Loucy (cell line): ENCODE measurements around the gene ANAPC16.

Experiments used
- H2AFZ ChIP-seq: fragments of 200-600 bp; sonication (generic); 2 replicates; pipeline ENCODE4 v1.6.0; 2016; ENCODE audit warnings: antibody characterized with exemption, mild to moderate bottlenecking, low read length, moderate library complexity
- H3F3A ChIP-seq: fragments of 200-600 bp; 2 replicates; pipeline ENCODE4 v1.6.0; 2016; ENCODE audit warnings: antibody characterized with exemption, low read depth, mild to moderate bottlenecking
- H3K27me3 ChIP-seq: fragments of 200-600 bp; sonication (generic); 2 replicates; pipeline ENCODE4 v1.6.1; 2014; ENCODE audit warnings: low read length, mild to moderate bottlenecking; ENCODE audit not compliant: insufficient read depth, poor library complexity, severe bottlenecking
- H3K36me3 ChIP-seq: fragments of 200-600 bp; sonication (generic); 2 replicates; pipeline ENCODE4 v1.6.1; 2016; ENCODE audit warnings: low read length; ENCODE audit not compliant: insufficient read depth
- H3K4me1 ChIP-seq: fragments of 200-600 bp; sonication (generic); 2 replicates; pipeline ENCODE4 v1.5.1; 2014; ENCODE audit warnings: low read length, mild to moderate bottlenecking; ENCODE audit not compliant: insufficient read depth, poor library complexity, severe bottlenecking
- H3K4me2 ChIP-seq: fragments of 200-600 bp; sonication (generic); 2 replicates; pipeline ENCODE4 v1.6.0; 2014; ENCODE audit warnings: antibody characterized with exemption, low read length, low read depth, mild to moderate bottlenecking; ENCODE audit not compliant: poor library complexity, severe bottlenecking
- H3K4me3 ChIP-seq: fragments of 200-600 bp; sonication (generic); 2 replicates; pipeline ENCODE4 v1.5.1; 2014; ENCODE audit warnings: low read length, mild to moderate bottlenecking, mixed read lengths; ENCODE audit not compliant: poor library complexity, severe bottlenecking
- H3K79me2 ChIP-seq: fragments of 200-600 bp; sonication (generic); 2 replicates; pipeline ENCODE4 v1.6.1; 2014; ENCODE audit warnings: low read length; ENCODE audit not compliant: insufficient read depth
- H3K9ac ChIP-seq: fragments of 200-600 bp; sonication (generic); 2 replicates; pipeline ENCODE4 v1.6.0; 2014; ENCODE audit warnings: mild to moderate bottlenecking, low read depth, low read length, moderate library complexity; ENCODE audit not compliant: poor library complexity, severe bottlenecking
- H3K9me2 ChIP-seq: fragments of 200-600 bp; sonication (generic); replicated peaks from 2 replicates; pipeline ENCODE4 v1.6.1; 2016; ENCODE audit warnings: low read depth, low read length, mixed read lengths
- H3K9me3 ChIP-seq: fragments of 200-600 bp; sonication (generic); 2 replicates; pipeline ENCODE4 v1.6.1; 2014; ENCODE audit warnings: mild to moderate bottlenecking, antibody characterized with exemption, low read length, low read depth; ENCODE audit not compliant: insufficient read depth
- H4K20me1 ChIP-seq: fragments of 200-600 bp; sonication (generic); 2 replicates; pipeline ENCODE4 v1.6.0; 2014; ENCODE audit warnings: antibody characterized with exemption, low read length, mild to moderate bottlenecking; ENCODE audit not compliant: insufficient read depth, poor library complexity, severe bottlenecking
- CTCF ChIP-seq: fragments of 200-600 bp; sonication (generic); conservative IDR thresholded peaks from 2 replicates; pipeline ENCODE4 v1.5.1; 2014; ENCODE audit warnings: mild to moderate bottlenecking, antibody characterized with exemption, low read length
- EZH2phosphoT487 ChIP-seq: fragments of 200-600 bp; IDR thresholded peaks from 2 replicates; pipeline ENCODE4 v1.6.1; 2018; ENCODE audit warnings: antibody characterized with exemption, mild to moderate bottlenecking, moderate library complexity, borderline replicate concordance

Gene ANAPC16

GRCh38 chr10:72251635-72252034, 35.8 kb downstream of the ANAPC16 start:
- H3K4me3 ChIP-seq: no peak overlapping the region
- no peak overlapping the region for H2AFZ ChIP-seq
- H3K4me1 ChIP-seq: peaks cover 74% of the 10 kb centered on the region
- H3K4me2 ChIP-seq: no peak overlapping the region
- no peaks in the 10 kb centered on the region for H3K9me3 ChIP-seq
- H3K27me3 ChIP-seq: no peaks in the 10 kb centered on the region
- peaks cover 20% of the 10 kb centered on the region for H3F3A ChIP-seq
- no peaks in the 10 kb centered on the region for H3K9me2 ChIP-seq
- H4K20me1 ChIP-seq: no peaks in the 10 kb centered on the region
- no peak overlapping the region for H3K9ac ChIP-seq
- 0 out of 2 replicates have a peak, but pooled peaks cover 6% of the 10 kb centered on the region for H3K79me2 ChIP-seq
- TF ChIP-seq EZH2phosphoT487: no peak
- TF ChIP-seq CTCF: no peak
- H3K36me3 ChIP-seq: no peaks in the 10 kb centered on the region

GRCh38 chr10:72252972-72253371, 37.2 kb downstream of the ANAPC16 start:
- Histone ChIP-seq H3K9me3 (no peaks in the 10 kb centered on the region), H3K4me2 (no peak overlapping the region), H3K36me3 (no peaks in the 10 kb centered on the region), H3K9me2 (no peaks in the 10 kb centered on the region), H3K27me3 (no peaks in the 10 kb centered on the region), H3K79me2 (0 out of 2 replicates have a peak, but pooled peaks cover 6% of the 10 kb centered on the region), H3K4me3 (no peak overlapping the region), H2AFZ (no peak overlapping the region), H3K9ac (no peak overlapping the region), H3F3A (peaks cover 12% of the 10 kb centered on the region), H3K4me1 (peaks cover 68% of the 10 kb centered on the region), H4K20me1 (no peaks in the 10 kb centered on the region)
- TF ChIP-seq EZH2phosphoT487: no peak
- no peak for TF ChIP-seq CTCF

- Histone ChIP-seq H2AFZ (no peak overlapping the region), H3F3A (peaks cover 6% of the 10 kb centered on the region), H3K9me2 (no peaks in the 10 kb centered on the region), H3K4me1 (peaks cover 63% of the 10 kb centered on the region), H3K9me3 (no peaks in the 10 kb centered on the region), H3K27me3 (no peaks in the 10 kb centered on the region), H3K79me2 (0 out of 2 replicates have a peak, but pooled peaks cover 6% of the 10 kb centered on the region), H3K36me3 (no peaks in the 10 kb centered on the region), H4K20me1 (no peaks in the 10 kb centered on the region), H3K4me3 (no peak overlapping the region), H3K4me2 (no peak overlapping the region), H3K9ac (no peak overlapping the region)
- TF ChIP-seq EZH2phosphoT487: no peak
- no peak for TF ChIP-seq CTCF
Observed at GRCh38 chr10:72253578-72253977, 37.8 kb downstream of the ANAPC16 start.
